H9 (cell line): ENCODE measurements around the gene ZNF124. TPM values are rescaled to one million over a fixed set of nuclear protein-coding genes. Genes with fewer than 3 reads are reported as not detected.

Source experiments
- DNase-seq: peaks from one replicate; pipeline ENCODE4 v3.0.0-alpha.2; 2017
- H2AFZ ChIP-seq: one replicate; pipeline ENCODE4 v1.6.1; 2013; ENCODE audit warnings: mild to moderate bottlenecking, low read length, control low read depth, moderate library complexity
- H2AK5ac ChIP-seq: 2 replicates; pipeline ENCODE4 v1.6.1; 2013; ENCODE audit warnings: low read length, control low read depth, mixed read lengths; ENCODE audit not compliant: insufficient read length
- H2BK120ac ChIP-seq: one replicate; pipeline ENCODE4 v1.6.1; 2013; ENCODE audit warnings: low read depth, mild to moderate bottlenecking, low read length, control low read depth, inconsistent platforms; ENCODE audit not compliant: poor library complexity, severe bottlenecking
- H2BK12ac ChIP-seq: 2 replicates; pipeline ENCODE4 v1.6.1; 2013; ENCODE audit warnings: low read length, control low read depth, mixed read lengths, low read depth; ENCODE audit not compliant: insufficient read length
- H2BK15ac ChIP-seq: 2 replicates; pipeline ENCODE4 v1.6.1; 2013; ENCODE audit warnings: low read depth, low read length, control low read depth
- H2BK20ac ChIP-seq: one replicate; pipeline ENCODE4 v1.6.1; 2013; ENCODE audit warnings: low read depth, mild to moderate bottlenecking, low read length, control low read depth, inconsistent platforms; ENCODE audit not compliant: poor library complexity, severe bottlenecking
- H2BK5ac ChIP-seq: 2 replicates; pipeline ENCODE4 v1.6.1; 2013; ENCODE audit warnings: low read length, control low read depth, mixed read lengths; ENCODE audit not compliant: insufficient read length
- H3K14ac ChIP-seq: 2 replicates; pipeline ENCODE4 v1.6.1; 2013; ENCODE audit warnings: low read length, control low read depth; ENCODE audit not compliant: insufficient read depth
- H3K18ac ChIP-seq: 2 replicates; pipeline ENCODE4 v1.6.1; 2013; ENCODE audit warnings: low read depth, mild to moderate bottlenecking, mixed read lengths, low read length, control low read depth; ENCODE audit not compliant: insufficient read length
- H3K23ac ChIP-seq: 2 replicates; pipeline ENCODE4 v1.6.1; 2013; ENCODE audit warnings: low read length, control low read depth, mixed read lengths, low read depth; ENCODE audit not compliant: insufficient read length
- H3K23me2 ChIP-seq: 2 replicates; pipeline ENCODE4 v1.6.1; 2013; ENCODE audit warnings: low read depth, mild to moderate bottlenecking, mixed read lengths, low read length, control low read depth; ENCODE audit not compliant: insufficient read length, poor library complexity, severe bottlenecking
- H3K27ac ChIP-seq: 2 replicates; pipeline ENCODE4 v1.5.1; 2013; ENCODE audit warnings: low read length, control low read depth, mixed read lengths, low read depth; ENCODE audit not compliant: insufficient read length
- H3K27me3 ChIP-seq: 2 replicates; pipeline ENCODE4 v1.6.1; 2013; ENCODE audit warnings: low read length, control low read depth, inconsistent platforms; ENCODE audit not compliant: insufficient read depth
- H3K4ac ChIP-seq: 2 replicates; pipeline ENCODE4 v1.6.1; 2013; ENCODE audit warnings: low read depth, mild to moderate bottlenecking, control low read depth, inconsistent platforms, low read length, moderate library complexity
- H3K4me1 ChIP-seq: 2 replicates; pipeline ENCODE4 v1.6.1; 2013; ENCODE audit warnings: low read length, control low read depth, inconsistent platforms; ENCODE audit not compliant: insufficient read depth
- H3K4me2 ChIP-seq: 2 replicates; pipeline ENCODE4 v1.6.1; 2013; ENCODE audit warnings: low read length, control low read depth, mixed read lengths; ENCODE audit not compliant: insufficient read length, insufficient read depth
- H3K56ac ChIP-seq: 2 replicates; pipeline ENCODE4 v1.6.1; 2013; ENCODE audit warnings: low read depth, mild to moderate bottlenecking, mixed read lengths, low read length, control low read depth; ENCODE audit not compliant: insufficient read length
- H3K79me1 ChIP-seq: 2 replicates; pipeline ENCODE4 v1.6.1; 2013; ENCODE audit warnings: low read depth, mild to moderate bottlenecking, moderate library complexity, low read length, control low read depth, inconsistent platforms; ENCODE audit not compliant: insufficient read depth, poor library complexity, severe bottlenecking
- H3K79me2 ChIP-seq: 2 replicates; pipeline ENCODE4 v1.6.1; 2013; ENCODE audit warnings: low read length, control low read depth, inconsistent platforms; ENCODE audit not compliant: insufficient read depth
- H3K9ac ChIP-seq: 2 replicates; pipeline ENCODE4 v1.6.1; 2013; ENCODE audit warnings: low read length, control low read depth, mixed read lengths; ENCODE audit not compliant: insufficient read length; ENCODE audit errors: extremely low read depth
- H3K9me3 ChIP-seq: one replicate; pipeline ENCODE4 v1.6.1; 2013; ENCODE audit warnings: low read depth, low read length, inconsistent platforms; ENCODE audit not compliant: control insufficient read depth
- H3T11ph ChIP-seq: one replicate; pipeline ENCODE4 v1.6.1; 2013; ENCODE audit warnings: mild to moderate bottlenecking, low read length, control low read depth, inconsistent platforms
- H4K20me1 ChIP-seq: one replicate; pipeline ENCODE4 v1.6.1; 2013; ENCODE audit not compliant: control insufficient read depth, insufficient read length, insufficient read depth
- H4K5ac ChIP-seq: 2 replicates; pipeline ENCODE4 v1.6.1; 2013; ENCODE audit warnings: low read depth, mild to moderate bottlenecking, mixed read lengths, low read length, control low read depth; ENCODE audit not compliant: insufficient read length
- H4K8ac ChIP-seq: replicated peaks from 2 replicates; pipeline ENCODE4 v1.6.1; 2013; ENCODE audit warnings: low read length, control low read depth, mixed read lengths, low read depth; ENCODE audit not compliant: insufficient read length
- H4K91ac ChIP-seq: 2 replicates; pipeline ENCODE4 v1.6.1; 2013; ENCODE audit warnings: low read depth, mild to moderate bottlenecking, moderate library complexity, mixed read lengths, low read length, control low read depth; ENCODE audit not compliant: insufficient read length
- H3K27ac Mint-ChIP-seq, 3 experiments: 2 replicates in 2 of 3; 3 replicates in 1 of 3; pipeline ENCODE4 v1.8.0; 2020 to 2021; ENCODE audit warnings: mixed read lengths in 3 of 3, mild to moderate bottlenecking in 1 of 3, moderate library complexity in 1 of 3
- H3K27me3 Mint-ChIP-seq: 2 replicates; pipeline ENCODE4 v1.8.0; 2021; ENCODE audit warnings: low read depth, mild to moderate bottlenecking, moderate library complexity, mixed read lengths
- H3K36me3 Mint-ChIP-seq, 3 experiments: 2 replicates in 2 of 3; 3 replicates in 1 of 3; pipeline ENCODE4 v1.8.0; 2020 to 2021; ENCODE audit warnings: low read depth in 3 of 3, mixed read lengths in 3 of 3; ENCODE audit not compliant: insufficient read depth in 1 of 3
- H3K4me1 Mint-ChIP-seq, 2 experiments: 2 replicates each; pipeline ENCODE4 v1.8.0; 2020; ENCODE audit warnings: mixed read lengths in 2 of 2
- H3K4me3 Mint-ChIP-seq, 2 experiments: 2 replicates in 1 of 2; 3 replicates in 1 of 2; pipeline ENCODE4 v1.8.0; 2020 to 2021; ENCODE audit warnings: mild to moderate bottlenecking in 2 of 2, mixed read lengths in 2 of 2, moderate library complexity in 1 of 2
- H3K9me3 Mint-ChIP-seq, 2 experiments: 2 replicates in 1 of 2; 3 replicates in 1 of 2; pipeline ENCODE4 v1.8.0; 2020; ENCODE audit warnings: mild to moderate bottlenecking in 2 of 2, mixed read lengths in 2 of 2, moderate library complexity in 1 of 2
- CTCF ChIP-seq: fragments of 200-600 bp; sonication (generic); conservative IDR thresholded peaks from 3 replicates; pipeline ENCODE4 v1.8.0; 2021; ENCODE audit warnings: antibody characterized with exemption, mild to moderate bottlenecking
- WGBS: extraction: QIAGEN DNeasy Blood & Tissue Kit; methylation state at CpG from one replicate; pipeline ENCODE4 v1.1.7; 2013; ENCODE audit warnings: missing lambda C conversion rate, low lambda C conversion rate, mixed read lengths; ENCODE audit not compliant: insufficient read length; ENCODE audit errors: extremely low coverage; 5-methylcytosine and 5-hydroxymethylcytosine counted together
- total RNA-seq: library from RNA; stranded (reverse); gene quantifications from 2 replicates; pipeline ENCODE4 v1.2.1, GENCODE V29; 2021

Gene ZNF124
- total RNA-seq, 1 experiment from 2014 or later = 50.6 TPM

- Histone ChIP-seq H3K27ac (no peak overlapping the region), H3K4me1 (no peaks in the 10 kb centered on the region), H3K9me3 (peaks cover 5% of the 10 kb centered on the region), H2BK5ac (no peak overlapping the region), H3K79me2 (no peaks in the 10 kb centered on the region), H4K5ac (no peak overlapping the region), H4K20me1 (no peaks in the 10 kb centered on the region), H4K8ac (no peak overlapping the region), H4K91ac (no peak overlapping the region), H3K18ac (no peak overlapping the region), H3K79me1 (no peaks in the 10 kb centered on the region), H3K27me3 (no peaks in the 10 kb centered on the region), H3K23me2 (no peaks in the 10 kb centered on the region), H2AFZ (no peak overlapping the region), H2BK15ac (no peak overlapping the region), H3K4ac (no peak overlapping the region), H2BK12ac (no peak overlapping the region), H3T11ph (no peak overlapping the region), H2BK20ac (no peak overlapping the region), H2BK120ac (no peak overlapping the region), H3K9ac (no peak overlapping the region), H3K56ac (no peak overlapping the region), H3K14ac (no peak overlapping the region), H2AK5ac (no peak overlapping the region), H3K4me2 (no peak overlapping the region), H3K23ac (no peak overlapping the region)
- no peak for TF ChIP-seq CTCF
- DNase-seq = no peak
- 0 out of 4 replicates have a peak, but pooled peaks cover 0 to 2% of the 10 kb centered on the region in 2 experiments for H3K4me1 Mint-ChIP-seq
- peaks cover 14 to 17% (median 17%) of the 10 kb centered on the region in 3 experiments for H3K36me3 Mint-ChIP-seq
- peaks cover 6 to 24% of the 10 kb centered on the region in 2 experiments; a peak in 4 of 5 replicates for H3K9me3 Mint-ChIP-seq
- no peaks in the 10 kb centered on the region; the same call in 1 of the 2 replicates for H3K27me3 Mint-ChIP-seq
- H3K4me3 Mint-ChIP-seq = no peak overlapping the region
- WGBS = no CpG with 5 or more reads among the region's 4 CpGs
- no peak overlapping the region for H3K27ac Mint-ChIP-seq
Measured at GRCh38 chr1:247184254-247184653, 12.4 kb upstream of the ZNF124 start.
